H1 (cell line): ENCODE results near the gene PRKCZ. TPM values are rescaled to one million over a fixed set of nuclear protein-coding genes. Genes with fewer than 3 reads are reported as not detected.

Source experiments
- CEBPB ChIP-seq: IDR thresholded peaks from 2 replicates; pipeline ENCODE4 v1.6.1; 2012; ENCODE audit warnings: low read depth, low read length
- JUND ChIP-seq: IDR thresholded peaks from 2 replicates; pipeline ENCODE4 v1.6.1; 2011; ENCODE audit warnings: mild to moderate bottlenecking, improper control_type of control experiment, low read length
- KDM4A ChIP-seq: IDR thresholded peaks from one replicate; pipeline ENCODE4 v1.7.1; 2012; ENCODE audit warnings: low read depth, mild to moderate bottlenecking, moderate library complexity, low read length, inconsistent platforms; ENCODE audit not compliant: severe bottlenecking
- KDM5A ChIP-seq: fragments of 200-600 bp; IDR thresholded peaks from 2 replicates; pipeline ENCODE4 v1.7.1; 2012; ENCODE audit warnings: mild to moderate bottlenecking, low read length, inconsistent platforms, mixed read lengths
- POLR2AphosphoS5 ChIP-seq: IDR thresholded peaks from 2 replicates; pipeline ENCODE4 v1.6.1; 2011; ENCODE audit warnings: low read depth, low read length
- POU5F1 ChIP-seq: IDR thresholded peaks from 2 replicates; pipeline ENCODE4 v1.6.1; 2011; ENCODE audit warnings: low read depth, mild to moderate bottlenecking, low read length, moderate library complexity
- RAD21 ChIP-seq, 2 experiments: IDR thresholded peaks in 1 of 2; conservative IDR thresholded peaks in 1 of 2; 2 replicates each; pipeline ENCODE4 v1.6.1; 2011; ENCODE audit warnings: low read depth in 2 of 2, low read length in 2 of 2, improper control_type of control experiment in 1 of 2, inconsistent platforms in 1 of 2, mild to moderate bottlenecking in 1 of 2, moderate library complexity in 1 of 2
- RBBP5 ChIP-seq: IDR thresholded peaks from 2 replicates; pipeline ENCODE4 v1.7.1; 2012; ENCODE audit warnings: low read depth, mild to moderate bottlenecking, inconsistent platforms, low read length, moderate library complexity, borderline replicate concordance
- SIN3A ChIP-seq, 2 experiments: IDR thresholded peaks in 1 of 2; conservative IDR thresholded peaks in 1 of 2; 2 replicates each; pipeline ENCODE4 v1.6.1; 2011 to 2012; ENCODE audit warnings: low read length in 2 of 2, improper control_type of control experiment in 1 of 2, low read depth in 1 of 2, mild to moderate bottlenecking in 1 of 2
- SP4 ChIP-seq: IDR thresholded peaks from 2 replicates; pipeline ENCODE4 v1.6.1; 2012; ENCODE audit warnings: low read length, inconsistent platforms
- TAF1 ChIP-seq: IDR thresholded peaks from 2 replicates; pipeline ENCODE4 v1.6.1; 2011; ENCODE audit warnings: mild to moderate bottlenecking, low read depth, low read length
- YY1 ChIP-seq: IDR thresholded peaks from 2 replicates; pipeline ENCODE4 v1.6.1; 2011; ENCODE audit warnings: low read depth, mild to moderate bottlenecking, low read length
- polyA plus RNA-seq, 7 experiments: library from polyadenylated mRNA; depleted of rRNA in 3 of 7; stranded (reverse) in 5 of 7; unstranded in 2 of 7; fragments of >200 nt in 5 of 7; fragments of 200-250 nt in 2 of 7; gene quantifications; 1 replicate in 5 of 7; 2 replicates in 1 of 7; 4 replicates in 1 of 7; pipeline versions ENCODE4 v1.2.1 to v1.2.3, GENCODE V29; 2011 to 2013; ENCODE audit warnings: missing spikeins in 2 of 7, mixed read lengths in 2 of 7
- total RNA-seq: library from RNA; stranded (reverse); fragmentation: NEBNext Ultra II Directional; extraction: Animal tissue kit (Norgen Biotek cat#: 25700); gene quantifications from 2 replicates; pipeline ENCODE4 v1.2.1, GENCODE V29; 2021

Gene PRKCZ
- total and polyA plus RNA-seq, 2 of the 8 experiments (the other 6 are each of a cell fraction or from before 2014, with no cell fraction given): 37.4 to 45.1 TPM

DNA sequence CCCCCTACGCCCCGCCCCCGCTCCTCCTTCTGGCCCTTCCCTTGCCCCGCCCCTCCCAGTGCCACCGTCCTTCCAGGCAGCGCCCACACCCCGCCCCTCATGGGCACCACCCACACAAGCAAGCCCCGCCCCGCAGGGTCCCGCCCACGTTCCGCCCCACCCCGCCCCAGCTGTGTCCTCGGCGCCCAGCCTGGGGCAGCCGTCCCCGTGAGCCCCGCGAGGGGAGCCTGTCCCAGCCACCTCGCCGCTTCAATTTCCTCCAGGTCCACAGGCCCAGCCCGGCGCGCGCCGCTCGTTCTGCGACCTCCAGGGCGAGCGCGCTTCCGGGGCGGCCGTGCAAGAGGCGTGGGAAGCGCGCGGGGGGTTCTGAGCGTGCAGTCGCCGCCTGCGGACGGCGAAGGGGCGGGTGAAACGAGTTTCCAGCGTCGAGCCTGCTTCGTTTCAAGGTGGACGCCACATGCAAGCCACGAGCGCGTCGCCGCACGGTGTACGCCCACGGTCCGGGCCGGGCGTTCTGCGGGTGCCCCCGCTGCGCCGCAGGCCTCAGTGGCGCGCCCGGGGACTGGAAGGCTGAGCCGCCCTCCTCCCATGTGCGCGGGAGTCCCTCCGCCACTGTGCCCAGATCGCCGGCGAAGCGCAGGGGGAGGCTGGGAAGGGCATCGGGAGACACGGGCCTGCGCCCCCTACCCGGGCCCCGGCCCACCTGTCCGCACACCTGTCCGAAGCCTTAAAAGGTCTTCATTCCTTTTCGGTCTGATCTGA lies 155.2 kb downstream of the PRKCZ start (continued):
- TF ChIP-seq SP4: no peak
- no peak for TF ChIP-seq POU5F1
- TF ChIP-seq YY1: no peak
- TF ChIP-seq POLR2AphosphoS5: no peak; the same call in 1 of the 2 replicates
- TF ChIP-seq RAD21 (IDR thresholded peaks at IDR 0.05 in 1 of 2, conservative IDR thresholded peaks at IDR 0.05 in 1 of 2; ENCODE audit: low read depth in 2 of 2, low read length in 2 of 2): no peak
- no peak for TF ChIP-seq CEBPB
- TF ChIP-seq KDM5A: no peak
- TF ChIP-seq KDM4A: peak; percentile 94
- TF ChIP-seq RBBP5: peak; percentile 57; the same call in 1 of the 2 replicates
- peak; percentile 10; the same call in 1 of the 2 replicates for TF ChIP-seq TAF1
- TF ChIP-seq SIN3A (conservative IDR thresholded peaks at IDR 0.05 in 1 of 2, IDR thresholded peaks at IDR 0.05 in 1 of 2; ENCODE audit: low read depth in 1 of 2, low read length in 2 of 2): no peak
- no peak for TF ChIP-seq JUND
